Measurements from ENCODE around the gene BATF.

DNA sequence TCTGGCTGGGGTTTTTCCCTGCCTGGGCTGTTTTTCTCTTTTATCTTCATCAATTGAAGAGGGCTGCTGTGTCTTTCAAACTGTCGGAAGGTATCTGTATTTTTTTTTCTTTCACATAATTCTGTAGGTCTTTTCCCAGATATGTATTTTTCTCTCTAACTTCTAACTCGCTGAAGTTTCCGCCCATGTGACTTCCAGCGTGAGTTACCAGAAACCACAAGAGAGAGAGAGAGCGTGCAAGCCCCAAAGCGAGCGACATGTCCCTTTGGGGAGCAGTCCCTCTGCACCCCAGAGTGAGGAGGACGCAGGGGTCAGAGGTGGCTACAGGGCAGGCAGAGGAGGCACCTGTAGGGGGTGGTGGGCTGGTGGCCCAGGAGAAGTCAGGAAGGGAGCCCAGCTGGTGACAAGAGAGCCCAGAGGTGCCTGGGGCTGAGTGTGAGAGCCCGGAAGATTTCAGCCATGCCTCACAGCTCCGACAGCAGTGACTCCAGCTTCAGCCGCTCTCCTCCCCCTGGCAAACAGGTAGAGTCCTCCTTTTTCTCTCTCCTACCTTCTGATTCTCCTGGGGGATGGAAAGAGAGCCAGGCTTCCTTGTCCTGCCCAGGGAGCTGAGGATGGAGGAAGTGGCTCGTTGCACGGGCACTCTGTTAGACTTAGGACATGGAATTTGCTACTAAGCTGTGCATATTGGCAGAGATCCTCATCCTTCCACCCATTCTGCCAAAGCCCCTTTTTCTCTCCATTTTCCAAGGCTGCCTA lies at the start of gene BATF:
- TF ChIP-seq POLR2A (IDR thresholded peaks at IDR 0.05; ENCODE audit: low read length), result peak; percentile 67
- no peak for TF ChIP-seq GATA1 (IDR thresholded peaks at IDR 0.05; ENCODE audit: low read depth, low read length)

Data from erythroblast (primary cell).